ENCODE measurements around the gene FREM1. TPM values are rescaled to one million over a fixed set of nuclear protein-coding genes. Genes with fewer than 3 reads are reported as not detected.

The FREM1 gene
- total RNA-seq (2014; rRNA removed; shearing (Covaris generic)) (not detected in 2 replicates), total RNA-seq (2022) (not detected in 2 replicates), Bru-seq, nascent RNA (percentile 0 among the genes with signal in this experiment), BruChase-seq, experiment 1, labeled RNA remaining after a 6-hour chase (not detected), BruChase-seq, experiment 2, labeled RNA remaining after a 2-hour chase (percentile 1 among the genes with signal in this experiment)
- long read RNA-seq, result 0 reads

- TF ChIP-seq CTCF (conservative IDR thresholded peaks at IDR 0.05; ENCODE audit: low read length) (no peak), EZH2phosphoT487 (IDR thresholded peaks at IDR 0.05; ENCODE audit: borderline replicate concordance, low read depth, low read length) (no peak)
- POLR2A ChIA-PET, result no interaction called here
- Histone ChIP-seq H3K4me1 (ENCODE audit: insufficient read depth, low read length, poor library complexity, severe bottlenecking) (no peaks in the 10 kb centered on the region), H3K27ac (ENCODE audit: low read depth, low read length, poor library complexity, severe bottlenecking) (no peak within 1 kb of the TSS), H2AFZ (ENCODE audit: low read length) (no peak within 1 kb of the TSS), H3K4me2 (ENCODE audit: low read length) (no peak within 1 kb of the TSS), H3K9me2 (ENCODE audit: insufficient read depth, low read length) (no peaks in the 10 kb centered on the region), H3K79me2 (ENCODE audit: insufficient read depth, low read depth, low read length) (no peaks in the 10 kb centered on the region), H3K9me3 (ENCODE audit: low read length) (no peaks in the 10 kb centered on the region), H4K20me1 (ENCODE audit: insufficient read depth, low read length) (no peaks in the 10 kb centered on the region), H3K36me3 (ENCODE audit: insufficient read depth, low read length) (no peaks in the 10 kb centered on the region), H3K4me3 (ENCODE audit: low read depth, low read length, poor library complexity, severe bottlenecking) (no peak within 1 kb of the TSS)
- CTCF ChIA-PET (ENCODE audit: unreplicated experiment), result no interaction called here
- no TSS peak for BruUV-seq (replicated peaks)
- intact Hi-C loops (cut with micrococcal nuclease; ENCODE audit: unreplicated experiment), result no loop called here
- no peak for DNase-seq (ENCODE audit: low spot score)
Observed at GRCh38 chr9:14909961-14910805, at the start of gene FREM1. Gene FREM1, minus strand, starts transcription at chr9:14910428. Its CDS starts 41,451 bp downstream, at chr9:14868977.

- H4K20me1 ChIP-seq (ENCODE audit: insufficient read depth, low read length), result no peaks in the 10 kb centered on the region
- H3K9me2 ChIP-seq (ENCODE audit: insufficient read depth, low read length), result no peaks in the 10 kb centered on the region
- ChIA-PET POLR2A (no interaction called here), CTCF (ENCODE audit: unreplicated experiment) (no interaction called here)
- H3K4me1 ChIP-seq (ENCODE audit: insufficient read depth, low read length, poor library complexity, severe bottlenecking), result no peaks in the 10 kb centered on the region
- BruUV-seq (replicated peaks), result no TSS peak
- H3K79me2 ChIP-seq (ENCODE audit: insufficient read depth, low read depth, low read length), result no peaks in the 10 kb centered on the region
- no peak overlapping the region for H3K27ac ChIP-seq (ENCODE audit: low read depth, low read length, poor library complexity, severe bottlenecking)
- DNase-seq (ENCODE audit: low spot score), result no peak
- no peak overlapping the region for H3K4me2 ChIP-seq (ENCODE audit: low read length)
- TF ChIP-seq EZH2phosphoT487 (IDR thresholded peaks at IDR 0.05; ENCODE audit: borderline replicate concordance, low read depth, low read length) (no peak), CTCF (conservative IDR thresholded peaks at IDR 0.05; ENCODE audit: low read length) (no peak)
- intact Hi-C loops (cut with micrococcal nuclease; ENCODE audit: unreplicated experiment), result no loop called here
- no peak overlapping the region for H2AFZ ChIP-seq (ENCODE audit: low read length)
- H3K9me3 ChIP-seq (ENCODE audit: low read length), result no peaks in the 10 kb centered on the region
- no peaks in the 10 kb centered on the region for H3K36me3 ChIP-seq (ENCODE audit: insufficient read depth, low read length)
- no peak overlapping the region for H3K4me3 ChIP-seq (ENCODE audit: low read depth, low read length, poor library complexity, severe bottlenecking)
Observed at GRCh38 chr9:14958989-14959388, 48.8 kb upstream of the FREM1 start.

GRCh38 chr9:14957109-14957508 lies 46.9 kb upstream of the FREM1 start:
- no peaks in the 10 kb centered on the region for H3K9me2 ChIP-seq (ENCODE audit: insufficient read depth, low read length)
- H3K9me3 ChIP-seq (ENCODE audit: low read length), result no peaks in the 10 kb centered on the region
- intact Hi-C loops (cut with micrococcal nuclease; ENCODE audit: unreplicated experiment), result no loop called here
- ChIA-PET CTCF (ENCODE audit: unreplicated experiment) (no interaction called here), POLR2A (interaction anchor here (0.8 kb wide), 1 partner anchor 48 kb away, joined by 4 read pairs; no protein-coding TSS in a partner anchor)
- no peak overlapping the region for H2AFZ ChIP-seq (ENCODE audit: low read length)
- no peaks in the 10 kb centered on the region for H3K79me2 ChIP-seq (ENCODE audit: insufficient read depth, low read depth, low read length)
- BruUV-seq (replicated peaks), result no TSS peak
- H3K27ac ChIP-seq (ENCODE audit: low read depth, low read length, poor library complexity, severe bottlenecking), result no peak overlapping the region
- H3K4me3 ChIP-seq (ENCODE audit: low read depth, low read length, poor library complexity, severe bottlenecking), result no peak overlapping the region
- TF ChIP-seq EZH2phosphoT487 (IDR thresholded peaks at IDR 0.05; ENCODE audit: borderline replicate concordance, low read depth, low read length) (no peak), CTCF (conservative IDR thresholded peaks at IDR 0.05; ENCODE audit: low read length) (no peak)
- no peaks in the 10 kb centered on the region for H3K36me3 ChIP-seq (ENCODE audit: insufficient read depth, low read length)
- DNase-seq (ENCODE audit: low spot score), result no peak
- H4K20me1 ChIP-seq (ENCODE audit: insufficient read depth, low read length), result no peaks in the 10 kb centered on the region
- no peaks in the 10 kb centered on the region for H3K4me1 ChIP-seq (ENCODE audit: insufficient read depth, low read length, poor library complexity, severe bottlenecking)
- H3K4me2 ChIP-seq (ENCODE audit: low read length), result no peak overlapping the region

Data from OCI-LY7 (cell line).